Neural crest cell (in vitro differentiated cells): Measurements from ENCODE around the gene CAMK2B. TPM values are rescaled to one million over a fixed set of nuclear protein-coding genes. Genes with fewer than 3 reads are reported as not detected.

ENCODE experiments used
- DNase-seq: peaks from one replicate; pipeline ENCODE4 v3.0.0; 2021; ENCODE audit warnings: low read depth, mixed read lengths, low spot score
- H3K27ac Mint-ChIP-seq: one replicate; pipeline ENCODE4 v1.8.0; 2021; ENCODE audit warnings: mild to moderate bottlenecking, mixed read lengths; ENCODE audit not compliant: unreplicated experiment
- H3K27me3 Mint-ChIP-seq: 2 replicates; pipeline ENCODE4 v1.8.0; 2021; ENCODE audit warnings: low read depth, mild to moderate bottlenecking, mixed read lengths
- H3K36me3 Mint-ChIP-seq: 2 replicates; pipeline ENCODE4 v1.8.0; 2021; ENCODE audit warnings: low read depth, mild to moderate bottlenecking, mixed read lengths
- H3K4me1 Mint-ChIP-seq: 2 replicates; pipeline ENCODE4 v1.8.0; 2021; ENCODE audit warnings: mixed read lengths
- H3K4me3 Mint-ChIP-seq: one replicate; pipeline ENCODE4 v1.8.0; 2021; ENCODE audit warnings: mild to moderate bottlenecking, mixed read lengths
- H3K9me3 Mint-ChIP-seq: 2 replicates; pipeline ENCODE4 v1.8.0; 2021; ENCODE audit warnings: mixed read lengths
- CTCF ChIP-seq: fragments of 200-600 bp; sonication (generic); conservative IDR thresholded peaks from 2 replicates; pipeline ENCODE4 v1.5.0; 2021; ENCODE audit warnings: antibody characterized with exemption, mild to moderate bottlenecking
- total RNA-seq: library from RNA; stranded (reverse); gene quantifications from 2 replicates; pipeline ENCODE4 v1.2.1, GENCODE V29; 2021

CAMK2B gene
- total RNA-seq, 1 donor from 2014 or later, result 1.6 TPM

DNA sequence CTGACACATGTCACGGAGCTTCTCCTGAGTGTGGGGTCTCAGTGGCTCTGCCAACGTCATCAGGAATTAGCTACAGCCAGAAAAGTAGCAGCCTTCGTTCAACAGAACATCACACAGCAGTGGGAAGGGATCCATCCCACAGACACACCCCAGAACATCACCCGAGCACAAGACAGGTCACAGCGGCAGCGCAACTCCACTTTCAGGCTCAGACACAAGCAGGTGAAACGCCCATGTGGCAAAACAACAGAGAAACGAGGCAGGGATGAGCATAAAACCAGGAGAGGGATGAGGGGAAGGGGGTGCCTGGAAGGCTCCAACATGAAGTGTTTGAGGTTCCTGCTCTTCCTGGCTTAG lies 44.8 kb downstream of the CAMK2B start:
- TF ChIP-seq CTCF, result no peak
- H3K4me1 Mint-ChIP-seq, result peaks cover 4% of the 10 kb centered on the region
- H3K36me3 Mint-ChIP-seq, result no peaks in the 10 kb centered on the region
- DNase-seq, result no peak
- H3K4me3 Mint-ChIP-seq, result no peak overlapping the region
- no peak overlapping the region for H3K27ac Mint-ChIP-seq
- no peaks in the 10 kb centered on the region for H3K27me3 Mint-ChIP-seq
- H3K9me3 Mint-ChIP-seq, result no peaks in the 10 kb centered on the region

DNA sequence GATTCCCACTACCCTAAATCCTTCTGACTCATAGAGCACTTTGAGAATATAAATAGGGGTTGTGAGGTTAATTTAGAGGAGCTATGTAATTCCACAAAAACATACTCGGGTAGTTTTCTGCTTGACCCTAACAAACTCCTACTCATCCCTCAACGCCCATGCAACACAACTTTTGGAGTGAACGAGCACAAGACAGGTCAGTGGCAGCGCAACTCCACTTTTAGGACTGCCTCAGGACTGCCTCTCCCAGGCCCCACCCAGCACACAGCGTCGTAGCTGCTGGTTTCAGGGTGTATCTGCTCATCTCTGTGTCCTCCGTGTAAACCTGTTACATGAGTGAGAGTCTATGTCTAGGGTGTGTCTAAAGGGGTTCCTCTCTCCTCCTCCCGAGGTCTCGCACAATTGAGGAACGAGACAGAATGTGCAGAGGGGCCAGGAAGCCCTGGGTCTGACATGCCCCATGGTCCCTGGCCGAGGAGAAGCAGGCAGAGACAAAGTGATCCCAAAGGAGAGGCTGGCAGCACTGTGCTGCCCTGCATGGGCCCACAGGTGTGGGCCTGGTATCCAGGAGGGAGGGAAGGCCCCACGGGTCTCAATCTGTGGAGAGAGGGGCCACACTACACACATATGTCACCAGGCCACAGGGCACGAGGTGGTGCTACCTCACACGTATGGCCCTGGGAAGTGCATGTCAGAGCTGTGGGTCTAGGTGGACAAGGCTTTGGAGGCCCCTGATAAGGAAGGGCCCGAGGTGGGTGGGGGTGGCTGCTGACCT lies 45.5 kb downstream of the CAMK2B start:
- no peak overlapping the region for H3K27ac Mint-ChIP-seq
- no peak overlapping the region for H3K4me3 Mint-ChIP-seq
- no peaks in the 10 kb centered on the region for H3K27me3 Mint-ChIP-seq
- no peaks in the 10 kb centered on the region for H3K36me3 Mint-ChIP-seq
- H3K4me1 Mint-ChIP-seq, result peaks cover 4% of the 10 kb centered on the region
- no peak for DNase-seq
- no peaks in the 10 kb centered on the region for H3K9me3 Mint-ChIP-seq
- TF ChIP-seq CTCF, result no peak

- H3K36me3 Mint-ChIP-seq, result no peaks in the 10 kb centered on the region
- no peak overlapping the region for H3K27ac Mint-ChIP-seq
- peaks cover 8% of the 10 kb centered on the region for H3K4me1 Mint-ChIP-seq
- no peak for DNase-seq
- no peaks in the 10 kb centered on the region for H3K27me3 Mint-ChIP-seq
- H3K9me3 Mint-ChIP-seq, result no peaks in the 10 kb centered on the region
- no peak overlapping the region for H3K4me3 Mint-ChIP-seq
- no peak for TF ChIP-seq CTCF
These were observed 46.1 kb downstream of the CAMK2B start for GRCh38 chr7:44279286-44279685.

DNA sequence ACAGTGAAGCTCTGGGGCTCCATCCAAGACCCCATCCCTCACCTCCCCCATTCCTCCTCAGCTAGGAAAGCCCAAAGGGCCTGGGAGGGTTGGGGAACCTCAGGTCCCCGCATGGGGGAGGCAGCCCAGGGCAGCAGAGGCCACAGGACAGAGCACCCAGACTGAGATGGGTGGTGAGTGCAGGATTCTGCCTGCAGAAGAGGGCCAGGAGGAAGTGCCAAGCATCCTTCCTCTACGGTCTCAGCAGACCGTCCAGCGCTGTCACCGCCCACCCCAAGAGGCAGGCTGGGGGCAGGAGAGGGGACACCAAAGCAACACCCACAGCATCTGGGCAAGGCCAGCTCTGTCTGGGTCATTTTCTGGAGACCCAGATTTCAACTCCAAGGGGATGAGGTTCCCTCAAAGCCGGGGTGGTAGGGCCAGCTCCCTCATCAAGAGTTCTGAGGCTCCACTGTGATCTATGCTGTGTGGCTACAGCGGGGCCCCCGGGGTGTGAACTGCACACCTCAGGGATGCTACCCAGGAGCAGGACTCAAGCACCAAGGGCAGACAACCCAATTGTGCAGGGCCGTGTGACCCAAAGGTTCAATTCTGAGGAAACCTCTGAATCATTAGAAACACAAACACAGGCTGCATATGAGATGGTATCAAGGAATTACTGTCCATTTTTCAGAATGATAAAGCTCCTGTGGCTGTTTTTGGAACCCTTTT lies 46.8 kb downstream of the CAMK2B start:
- Mint-ChIP-seq H3K27ac (no peak overlapping the region), H3K4me1 (peaks cover 7% of the 10 kb centered on the region), H3K9me3 (no peaks in the 10 kb centered on the region), H3K4me3 (no peak overlapping the region), H3K27me3 (no peaks in the 10 kb centered on the region), H3K36me3 (no peaks in the 10 kb centered on the region)
- DNase-seq, result no peak
- no peak for TF ChIP-seq CTCF

GRCh38 chr7:44277851-44278250 lies 47.5 kb downstream of the CAMK2B start:
- no peaks in the 10 kb centered on the region for H3K9me3 Mint-ChIP-seq
- no peak for DNase-seq
- H3K27me3 Mint-ChIP-seq, result no peaks in the 10 kb centered on the region
- no peak for TF ChIP-seq CTCF
- peaks cover 7% of the 10 kb centered on the region for H3K4me1 Mint-ChIP-seq
- no peaks in the 10 kb centered on the region for H3K36me3 Mint-ChIP-seq
- H3K4me3 Mint-ChIP-seq, result no peak overlapping the region
- no peak overlapping the region for H3K27ac Mint-ChIP-seq
